GM12864 (cell line): ENCODE data around the gene IYD.
"Not testable (repeated sequence)": the region's sequence is repeated elsewhere in the genome, so short reads cannot be mapped to it uniquely, and the experiment has no call there.

ENCODE experiments used
- DNase-seq: peaks from one replicate; pipeline ENCODE4 v3.0.0-alpha.2; 2011; ENCODE audit warnings: low read depth
- H3K4me3 ChIP-seq: 2 replicates; pipeline ENCODE4 v1.5.1; 2011; ENCODE audit warnings: mild to moderate bottlenecking, low read depth, low read length, control low read depth
- CTCF ChIP-seq: IDR thresholded peaks from 2 replicates; pipeline ENCODE4 v1.5.1; 2011; ENCODE audit warnings: low read depth, mild to moderate bottlenecking, moderate library complexity, low read length, control low read depth, inconsistent platforms; ENCODE audit errors: missing control alignments

Gene IYD

DNA sequence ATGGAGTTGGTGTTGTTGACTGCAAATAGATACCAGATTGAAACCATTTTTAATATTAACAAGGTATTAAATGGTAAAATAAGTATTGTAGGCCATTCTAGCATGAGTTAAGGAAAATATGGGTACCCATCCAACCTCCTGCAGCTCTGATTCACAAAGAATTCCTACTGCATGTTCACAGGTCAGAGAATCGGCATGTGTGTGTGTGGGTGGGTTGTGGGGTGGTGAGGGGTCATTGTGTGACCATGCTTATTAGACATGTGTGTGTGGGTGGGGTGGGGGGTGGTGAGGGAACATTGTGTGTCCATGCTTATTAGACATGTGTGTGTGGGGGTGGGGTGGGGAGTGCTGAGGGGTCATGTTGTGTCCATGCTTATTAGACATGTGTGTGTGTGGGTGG lies 3.2 kb downstream of the IYD start:
- no peak for DNase-seq
- no peak overlapping the region for H3K4me3 ChIP-seq
- no peak for TF ChIP-seq CTCF

DNA sequence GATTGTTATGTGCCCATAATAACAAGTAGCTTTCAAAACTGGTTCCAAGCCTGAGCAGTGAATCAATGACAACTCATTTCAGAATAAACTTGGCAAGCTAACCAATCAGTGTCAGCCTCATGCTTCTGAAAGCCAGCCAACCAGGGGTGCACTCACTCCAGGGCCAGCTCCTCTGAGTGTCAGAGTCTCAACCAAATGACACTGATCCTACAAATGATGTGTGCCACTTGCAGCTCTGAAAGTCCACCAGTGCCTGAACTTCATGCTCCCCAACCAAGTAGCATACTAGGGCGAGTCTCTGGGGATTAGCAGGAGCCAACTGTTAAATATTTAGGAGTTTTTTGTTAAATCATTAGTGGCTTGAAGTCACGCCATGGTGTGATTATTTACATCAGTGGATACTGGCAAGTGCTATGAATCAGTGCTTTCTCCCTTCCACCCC lies 4.5 kb downstream of the IYD start:
- DNase-seq, result no peak
- TF ChIP-seq CTCF, result no peak
- H3K4me3 ChIP-seq, result no peak overlapping the region

GRCh38 chr6:150374346-150374745 lies 5.5 kb downstream of the IYD start:
- H3K4me3 ChIP-seq, DNase-seq: not testable (repeated sequence)

DNA sequence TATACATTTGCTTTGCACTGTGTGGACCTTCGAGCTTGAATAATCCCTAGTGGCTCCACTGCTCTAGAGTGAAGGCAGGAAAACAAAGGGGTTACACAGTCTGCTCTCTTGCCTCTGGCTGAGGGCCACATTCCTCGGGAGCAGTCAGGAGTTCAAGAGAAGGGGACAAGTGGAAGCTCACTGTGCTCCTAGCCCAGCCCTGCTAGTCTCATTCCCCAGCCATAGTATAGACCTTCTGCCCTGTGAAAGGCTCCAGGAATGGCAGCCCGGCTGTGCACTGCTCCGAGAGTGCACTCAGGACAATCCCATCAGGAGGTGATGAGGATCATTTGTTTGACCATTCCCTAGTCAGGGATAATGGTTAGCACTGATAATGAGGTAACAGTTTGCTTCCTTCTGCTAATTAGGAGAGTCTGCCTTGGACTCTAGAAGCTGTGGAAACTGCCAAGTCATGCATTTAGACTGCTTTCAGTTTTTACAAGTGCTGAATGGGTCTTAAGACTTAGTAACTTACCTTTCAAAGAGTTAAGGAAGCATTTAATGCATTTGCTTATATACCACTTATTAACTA lies 8.5 kb downstream of the IYD start:
- no peak for DNase-seq
- TF ChIP-seq CTCF, result no peak
- no peak overlapping the region for H3K4me3 ChIP-seq

- TF ChIP-seq CTCF, result no peak
- no peak overlapping the region for H3K4me3 ChIP-seq
- DNase-seq, result no peak
These were observed 11.4 kb downstream of the IYD start for GRCh38 chr6:150380256-150380655.

- no peak for TF ChIP-seq CTCF
- no peak overlapping the region for H3K4me3 ChIP-seq
- no peak for DNase-seq
These were observed 13.4 kb downstream of the IYD start for GRCh38 chr6:150382171-150382570.

- no peak for TF ChIP-seq CTCF
- no peak for DNase-seq
- H3K4me3 ChIP-seq, result no peak overlapping the region
These were observed 22.6 kb downstream of the IYD start for GRCh38 chr6:150391414-150391813.
